ENCODE data around the gene SARDH. TPM values are rescaled to one million over a fixed set of nuclear protein-coding genes. Genes with fewer than 3 reads are reported as not detected.

The SARDH gene
- total and polyA plus RNA-seq, 2 donors (not counting 3 experiments of a cell fraction or from before 2014, with no cell fraction given) = 0.19 to 0.44 TPM

GRCh38 chr9:133775951-133776905, 38.1 kb upstream of the SARDH start:
- Histone ChIP-seq H3K9me1 (replicated peaks; ENCODE audit: control insufficient read depth, extremely low read depth, insufficient read depth, low read length) (no peaks in the 10 kb centered on the region), H4K20me1 (replicated peaks; ENCODE audit: control insufficient read depth, extremely low read depth, insufficient read depth, low read length) (no peaks in the 10 kb centered on the region), H3K9me3 (replicated peaks; ENCODE audit: control insufficient read depth, insufficient read depth, low read length) (no peaks in the 10 kb centered on the region), H3K4me3 (replicated peaks in 1 of 3; ENCODE audit: insufficient read depth in 1 of 3, low read depth in 1 of 3, low read length in 3 of 3) (no peak overlapping the region), H3K4me1 (ENCODE audit: control insufficient read depth, extremely low read depth, insufficient read depth, low read length) (no peaks in the 10 kb centered on the region), H3K27ac (ENCODE audit: insufficient read depth, low read depth, low read length) (no peak overlapping the region), H3K9ac (replicated peaks; ENCODE audit: extremely low read depth, insufficient read depth, low read length) (no peak overlapping the region), H2AFZ (ENCODE audit: low read depth, low read length) (no peak overlapping the region), H3K27me3 (ENCODE audit: control insufficient read depth in 2 of 2, insufficient read depth in 2 of 2, low read length in 2 of 2) (no peaks in the 10 kb centered on the region), H3K79me2 (ENCODE audit: control insufficient read depth, insufficient read depth, low read length) (no peaks in the 10 kb centered on the region), H3K36me3 (ENCODE audit: control insufficient read depth in 2 of 2, extremely low read depth in 1 of 2, insufficient read depth in 2 of 2, low read length in 2 of 2) (peaks cover 6 to 28% of the 10 kb centered on the region in 2 experiments), H3K4me2 (ENCODE audit: insufficient read depth, low read length) (no peak overlapping the region)
- POLR2A ChIA-PET = no interaction called here
- no peak for DNase-seq (ENCODE audit: low read depth, low spot score)
- TF ChIP-seq, protein P1, sequence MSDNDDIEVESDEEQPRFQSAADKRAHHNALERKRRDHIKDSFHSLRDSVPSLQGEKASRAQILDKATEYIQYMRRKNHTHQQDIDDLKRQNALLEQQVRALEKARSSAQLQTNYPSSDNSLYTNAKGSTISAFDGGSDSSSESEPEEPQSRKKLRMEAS (IDR thresholded peaks at IDR 0.05; ENCODE audit: insufficient read depth, insufficient read length) = no peak
- no peak for TF ChIP-seq CTCF (IDR thresholded peaks at IDR 0.05; ENCODE audit: extremely low read depth in 1 of 2, insufficient read depth in 1 of 2, low read depth in 1 of 2, low read length in 2 of 2)
- TF ChIP-seq MYC (IDR thresholded peaks at IDR 0.05; ENCODE audit: low read depth, low read length) = no peak
- no peak for TF ChIP-seq GATA2 (IDR thresholded peaks at IDR 0.05; ENCODE audit: insufficient read depth, insufficient read length, low read depth, low read length)
- TF ChIP-seq JUN (IDR thresholded peaks at IDR 0.05; ENCODE audit: borderline replicate concordance, insufficient read depth, insufficient read length, low read depth) = no peak
- no peak for TF ChIP-seq EZH2 (IDR thresholded peaks at IDR 0.05; ENCODE audit: borderline replicate concordance, low read depth, low read length, severe bottlenecking)
- no peak for TF ChIP-seq POLR2AphosphoS5 (IDR thresholded peaks at IDR 0.05; ENCODE audit: insufficient read depth, low read depth, low read length)
- no peak for TF ChIP-seq FOS (IDR thresholded peaks at IDR 0.05; ENCODE audit: borderline replicate concordance, insufficient read depth, low read length)
- no peak for TF ChIP-seq POLR2A (IDR thresholded peaks at IDR 0.05; ENCODE audit: low read depth, low read length)
- BruUV-seq (replicated peaks) = no TSS peak
- dilution Hi-C loops (cut with MboI; ENCODE audit: extremely low pct_ligation_motif_present, low sequenced_read_pairs) = no loop called here
- FAIRE-seq = no peak
- CTCF ChIA-PET = interaction anchor here (0.9 to 1.4 kb wide), 2 partner anchors 33 to 219 kb away, joined by 3 to 4 read pairs; no protein-coding TSS in a partner anchor
- intact Hi-C loops (cut with micrococcal nuclease) = no loop called here
